GM12892 (cell line): ENCODE results near the gene CORIN.
"Not testable (repeated sequence)": the region's sequence is repeated elsewhere in the genome, so short reads cannot be mapped to it uniquely, and the experiment has no call there.

Source experiments
- POLR2A ChIP-seq: IDR thresholded peaks from 2 replicates; pipeline ENCODE4 v1.6.1; 2011; ENCODE audit warnings: low read depth, low read length, control low read depth
- POLR2AphosphoS5 ChIP-seq: IDR thresholded peaks from 2 replicates; pipeline ENCODE4 v1.6.1; 2011; ENCODE audit warnings: low read depth, low read length, control low read depth
- TAF1 ChIP-seq: IDR thresholded peaks from 2 replicates; pipeline ENCODE4 v1.6.1; 2011; ENCODE audit warnings: low read depth, mild to moderate bottlenecking, control low read depth, low read length, borderline replicate concordance

DNA sequence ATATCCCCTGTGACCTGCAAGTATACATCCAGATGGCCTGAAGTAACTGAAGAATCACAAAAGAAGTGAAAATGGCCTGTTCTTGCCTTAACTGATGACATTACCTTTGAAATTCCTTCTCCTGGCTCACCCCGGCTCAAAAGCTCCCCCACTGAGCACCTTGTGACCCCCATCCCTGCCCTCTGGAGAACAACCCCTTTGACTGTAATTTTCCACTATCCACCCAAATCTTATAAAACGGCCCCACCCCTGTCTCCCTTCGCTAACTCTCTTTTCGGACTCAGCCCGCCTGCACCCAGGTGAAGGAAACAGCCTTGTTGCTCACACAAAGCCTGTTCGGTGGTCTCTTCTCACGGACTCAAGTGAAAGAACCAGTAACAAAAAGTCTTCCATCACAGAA lies 69.9 kb downstream of the CORIN start:
- not testable (repeated sequence) for TF ChIP-seq POLR2AphosphoS5, POLR2A, TAF1
